ENCODE data around the gene PTDSS2.

Gene PTDSS2

GRCh38 chr11:492427-493226, 42.5 kb downstream of the PTDSS2 start:
- Histone ChIP-seq H3K27ac (ENCODE audit: low read length) (no peak overlapping the region), H3K27me3 (replicated peaks; ENCODE audit: insufficient read depth, low read length) (no peaks in the 10 kb centered on the region), H3K4me2 (ENCODE audit: low read depth, low read length) (no peak overlapping the region), H3F3A (ENCODE audit: insufficient read depth, low read length) (no peaks in the 10 kb centered on the region), H4K20me1 (ENCODE audit: insufficient read depth, low read length) (no peaks in the 10 kb centered on the region), H3K9ac (ENCODE audit: low read length) (no peak overlapping the region), H3K9me3 (replicated peaks; ENCODE audit: insufficient read depth, low read length) (no peaks in the 10 kb centered on the region), H3K4me3 (ENCODE audit: low read length) (no peak overlapping the region), H3K79me2 (ENCODE audit: low read length) (no peaks in the 10 kb centered on the region), H3K9me2 (replicated peaks; ENCODE audit: insufficient read depth, low read length) (no peaks in the 10 kb centered on the region), H3K4me1 (ENCODE audit: low read length) (no peaks in the 10 kb centered on the region), H3K36me3 (replicated peaks; ENCODE audit: insufficient read depth, low read length) (no peaks in the 10 kb centered on the region), H2AFZ (ENCODE audit: low read length) (no peak overlapping the region)
- TF ChIP-seq EZH2 (optimal IDR thresholded peaks at IDR 0.05; ENCODE audit: low read depth, low read length) (no peak), EZH2phosphoT487 (IDR thresholded peaks at IDR 0.05; ENCODE audit: low read length) (no peak), CTCF (IDR thresholded peaks at IDR 0.05; ENCODE audit: low read length) (no peak)
- no peak for DNase-seq

GRCh38 chr11:494761-495536, 44.9 kb downstream of the PTDSS2 start:
- Histone ChIP-seq H3K27ac (ENCODE audit: low read length) (no peak overlapping the region), H3K4me1 (ENCODE audit: low read length) (no peaks in the 10 kb centered on the region), H3K79me2 (ENCODE audit: low read length) (no peaks in the 10 kb centered on the region), H3F3A (ENCODE audit: insufficient read depth, low read length) (no peaks in the 10 kb centered on the region), H3K27me3 (replicated peaks; ENCODE audit: insufficient read depth, low read length) (no peaks in the 10 kb centered on the region), H3K9me3 (replicated peaks; ENCODE audit: insufficient read depth, low read length) (no peaks in the 10 kb centered on the region), H4K20me1 (ENCODE audit: insufficient read depth, low read length) (no peaks in the 10 kb centered on the region), H2AFZ (ENCODE audit: low read length) (no peak overlapping the region), H3K9ac (ENCODE audit: low read length) (no peak overlapping the region), H3K4me3 (ENCODE audit: low read length) (no peak overlapping the region), H3K36me3 (replicated peaks; ENCODE audit: insufficient read depth, low read length) (no peaks in the 10 kb centered on the region), H3K9me2 (replicated peaks; ENCODE audit: insufficient read depth, low read length) (no peaks in the 10 kb centered on the region), H3K4me2 (ENCODE audit: low read depth, low read length) (no peak overlapping the region)
- TF ChIP-seq CTCF (IDR thresholded peaks at IDR 0.05; ENCODE audit: low read length) (no peak), EZH2phosphoT487 (IDR thresholded peaks at IDR 0.05; ENCODE audit: low read length) (no peak), EZH2 (optimal IDR thresholded peaks at IDR 0.05; ENCODE audit: low read depth, low read length) (no peak)
- DNase-seq: no peak

- H3K4me3 ChIP-seq (ENCODE audit: low read length): no peak overlapping the region
- H3K36me3 ChIP-seq (replicated peaks; ENCODE audit: insufficient read depth, low read length): no peaks in the 10 kb centered on the region; the same call in 1 of the 2 replicates
- no peak for DNase-seq
- no peaks in the 10 kb centered on the region for H4K20me1 ChIP-seq (ENCODE audit: insufficient read depth, low read length)
- H3K79me2 ChIP-seq (ENCODE audit: low read length): no peaks in the 10 kb centered on the region
- H3K4me1 ChIP-seq (ENCODE audit: low read length): no peaks in the 10 kb centered on the region
- no peaks in the 10 kb centered on the region for H3K9me2 ChIP-seq (replicated peaks; ENCODE audit: insufficient read depth, low read length)
- H3K4me2 ChIP-seq (ENCODE audit: low read depth, low read length): no peak overlapping the region
- no peak overlapping the region for H3K27ac ChIP-seq (ENCODE audit: low read length)
- H3K9ac ChIP-seq (ENCODE audit: low read length): no peak overlapping the region
- no peaks in the 10 kb centered on the region for H3K27me3 ChIP-seq (replicated peaks; ENCODE audit: insufficient read depth, low read length)
- TF ChIP-seq CTCF (IDR thresholded peaks at IDR 0.05; ENCODE audit: low read length) (no peak), EZH2 (optimal IDR thresholded peaks at IDR 0.05; ENCODE audit: low read depth, low read length) (no peak), EZH2phosphoT487 (IDR thresholded peaks at IDR 0.05; ENCODE audit: low read length) (no peak)
- no peaks in the 10 kb centered on the region for H3K9me3 ChIP-seq (replicated peaks; ENCODE audit: insufficient read depth, low read length)
- no peak overlapping the region for H2AFZ ChIP-seq (ENCODE audit: low read length)
- no peaks in the 10 kb centered on the region for H3F3A ChIP-seq (ENCODE audit: insufficient read depth, low read length)
Observed at GRCh38 chr11:495537-495931, 45.5 kb downstream of the PTDSS2 start.
